GM18526 (cell line): ENCODE measurements around the gene SSTR4.

Experiments
- POLR2A ChIP-seq: IDR thresholded peaks from 3 replicates; pipeline ENCODE4 v1.6.1; 2011; ENCODE audit not compliant: insufficient read length; ENCODE audit errors: extremely low read depth

SSTR4 gene

DNA sequence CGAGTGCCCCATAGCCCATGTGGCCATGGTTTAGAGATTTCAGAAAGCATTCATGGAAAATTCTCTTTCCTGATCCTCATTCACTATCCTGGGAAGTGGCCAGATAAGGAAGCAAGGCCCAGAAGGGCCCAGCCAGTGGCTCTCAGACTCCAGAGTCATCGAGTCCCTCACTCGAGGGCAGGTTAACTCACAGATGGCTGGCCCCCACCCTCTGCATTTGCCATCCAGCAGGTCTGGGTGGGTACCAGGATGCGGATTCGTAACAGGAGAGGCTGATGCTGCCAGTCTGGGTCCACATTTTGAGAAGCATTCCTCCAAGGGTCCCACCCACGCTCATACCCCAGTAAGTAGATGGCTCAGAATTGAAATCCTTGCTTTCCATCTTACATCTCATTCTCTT is 3.8 kb upstream of the SSTR4 start:
- TF ChIP-seq POLR2A: no peak

DNA sequence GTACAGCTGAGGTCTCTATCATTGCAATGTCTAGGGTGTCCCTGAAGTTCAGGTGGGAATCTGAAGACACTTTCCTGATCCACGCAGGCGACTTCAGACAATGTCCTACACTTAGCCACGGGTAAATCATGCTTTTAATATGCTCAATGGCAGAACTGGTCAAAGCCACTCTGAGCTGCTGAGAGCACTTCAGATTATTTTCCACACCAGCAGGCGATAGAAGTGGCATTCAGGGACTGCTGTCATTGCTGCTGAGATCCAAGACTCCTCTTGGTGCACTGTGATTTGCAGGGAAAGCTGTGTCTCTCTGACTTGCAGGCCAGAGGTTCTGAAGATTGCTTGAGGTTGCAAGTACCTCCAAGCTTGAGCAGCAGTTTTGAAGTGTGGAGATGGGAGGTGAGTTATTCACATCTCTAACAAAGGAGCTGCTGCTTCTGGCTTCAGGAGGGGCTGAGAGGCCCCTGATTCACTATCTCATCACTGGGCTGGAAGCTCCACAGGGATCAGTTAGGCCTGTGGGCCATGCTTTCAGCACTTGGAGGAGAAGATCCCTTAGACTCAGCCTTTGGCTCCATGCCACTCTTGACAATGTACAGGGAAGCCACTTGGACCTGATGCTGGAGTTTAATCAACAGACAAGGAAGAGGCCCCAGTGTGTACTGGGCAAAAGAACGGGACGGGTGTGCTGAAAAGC is 2.9 kb upstream of the SSTR4 start:
- TF ChIP-seq POLR2A: no peak

DNA sequence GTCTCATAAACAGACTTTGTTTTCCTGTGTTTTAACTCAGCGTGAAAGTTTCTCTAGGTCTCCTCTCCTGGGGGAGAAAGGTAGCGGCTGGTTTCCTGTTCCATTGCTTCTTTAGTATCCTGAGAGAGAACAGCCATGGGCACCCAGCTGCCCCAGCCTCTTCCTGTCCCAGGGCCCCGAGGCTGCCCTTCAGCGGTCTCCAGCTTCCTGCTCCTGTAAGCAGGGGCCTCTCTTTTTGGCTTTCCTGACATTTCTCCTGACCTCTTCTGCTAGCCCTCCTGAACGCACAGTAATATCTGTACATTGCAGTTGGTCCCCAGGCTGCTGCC is 2.4 kb upstream of the SSTR4 start:
- TF ChIP-seq POLR2A: no peak

DNA sequence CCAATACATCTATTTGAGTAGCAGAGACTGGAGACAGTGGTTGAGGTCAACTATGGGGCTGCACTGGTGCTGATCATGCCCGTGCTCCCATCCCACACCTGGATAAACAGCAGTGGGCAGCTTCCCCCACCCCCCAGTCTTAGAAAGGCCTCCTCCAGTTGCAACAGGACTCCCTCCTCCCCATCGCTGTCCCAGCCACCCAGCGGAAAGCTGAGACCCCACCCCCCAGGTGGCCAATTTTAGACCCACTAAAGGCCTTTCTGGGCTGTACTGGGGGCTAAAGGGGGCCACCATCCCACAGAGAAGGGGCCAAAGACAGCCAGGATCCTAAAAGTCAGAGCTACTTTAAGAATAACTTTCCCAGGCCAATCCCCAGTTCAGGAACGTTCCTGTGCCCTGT is 1.2 kb upstream of the SSTR4 start:
- TF ChIP-seq POLR2A: no peak

DNA sequence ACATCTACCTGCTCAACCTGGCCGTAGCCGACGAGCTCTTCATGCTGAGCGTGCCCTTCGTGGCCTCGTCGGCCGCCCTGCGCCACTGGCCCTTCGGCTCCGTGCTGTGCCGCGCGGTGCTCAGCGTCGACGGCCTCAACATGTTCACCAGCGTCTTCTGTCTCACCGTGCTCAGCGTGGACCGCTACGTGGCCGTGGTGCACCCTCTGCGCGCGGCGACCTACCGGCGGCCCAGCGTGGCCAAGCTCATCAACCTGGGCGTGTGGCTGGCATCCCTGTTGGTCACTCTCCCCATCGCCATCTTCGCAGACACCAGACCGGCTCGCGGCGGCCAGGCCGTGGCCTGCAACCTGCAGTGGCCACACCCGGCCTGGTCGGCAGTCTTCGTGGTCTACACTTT is 619 bp downstream of the SSTR4 start:
- no peak for TF ChIP-seq POLR2A

DNA sequence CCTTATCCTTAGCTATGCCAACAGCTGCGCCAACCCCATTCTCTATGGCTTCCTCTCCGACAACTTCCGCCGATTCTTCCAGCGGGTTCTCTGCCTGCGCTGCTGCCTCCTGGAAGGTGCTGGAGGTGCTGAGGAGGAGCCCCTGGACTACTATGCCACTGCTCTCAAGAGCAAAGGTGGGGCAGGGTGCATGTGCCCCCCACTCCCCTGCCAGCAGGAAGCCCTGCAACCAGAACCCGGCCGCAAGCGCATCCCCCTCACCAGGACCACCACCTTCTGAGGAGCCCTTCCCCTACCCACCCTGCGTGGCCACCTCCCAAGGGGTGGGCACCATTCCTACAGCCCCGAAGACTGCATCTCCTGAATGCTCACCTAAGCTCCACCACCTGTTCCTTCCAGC is 1.3 kb downstream of the SSTR4 start:
- no peak for TF ChIP-seq POLR2A

DNA sequence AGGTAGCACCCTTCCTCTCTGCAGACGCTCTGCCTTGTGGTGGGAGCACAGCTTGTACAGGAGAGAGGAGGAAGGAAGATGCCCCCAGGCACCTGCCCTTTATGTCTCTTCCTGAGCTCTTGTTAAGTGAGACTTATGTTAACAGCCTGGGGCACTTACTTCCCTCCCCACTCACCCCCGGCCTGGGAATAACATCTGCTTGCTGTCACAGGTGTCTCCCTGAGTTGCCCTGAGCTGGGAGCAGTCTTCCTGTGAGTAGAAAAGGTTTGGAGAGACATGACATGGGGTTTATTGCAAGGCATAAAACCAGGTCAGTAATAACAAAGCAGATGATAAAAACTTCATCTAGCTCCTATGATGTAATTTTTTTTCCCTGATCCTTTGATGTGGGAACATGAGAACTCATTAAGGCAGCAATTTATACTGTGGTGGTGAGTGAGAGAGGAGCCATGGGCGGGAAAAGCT is 1.9 kb downstream of the SSTR4 start:
- no peak for TF ChIP-seq POLR2A

DNA sequence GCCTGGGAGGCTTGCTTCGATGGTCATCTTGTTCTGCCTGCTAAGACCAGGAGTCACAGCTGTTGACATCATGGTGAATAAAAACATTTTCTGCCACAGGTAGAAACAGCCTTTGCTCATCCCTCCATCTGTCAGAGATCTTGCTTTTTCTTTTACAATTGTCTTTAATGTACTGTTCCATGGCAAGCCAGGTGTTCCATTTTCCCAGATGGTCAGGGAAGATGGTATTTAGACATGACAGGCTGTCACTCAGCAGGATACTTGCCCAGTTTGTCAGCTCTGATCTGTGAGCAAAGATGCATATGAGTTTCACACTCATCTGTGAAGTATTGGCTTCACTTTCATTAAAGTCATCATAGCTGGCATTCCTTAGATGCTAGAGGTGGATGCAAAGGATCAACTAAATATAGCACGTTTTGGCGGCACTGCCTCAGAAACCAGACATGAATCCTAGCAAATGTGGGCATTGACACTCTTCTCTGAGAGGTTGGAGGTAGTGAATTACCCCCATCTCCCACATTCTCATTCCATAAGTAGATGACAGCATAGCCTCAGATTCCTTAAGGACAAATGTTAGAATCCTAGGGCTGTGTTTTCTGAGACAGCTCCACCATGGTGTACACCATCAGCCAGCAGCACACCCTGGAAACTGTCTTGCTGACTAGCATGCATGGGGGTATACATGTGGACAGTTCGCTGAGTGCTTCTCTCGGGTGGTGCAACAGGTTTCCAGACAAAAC is 4.2 kb downstream of the SSTR4 start:
- TF ChIP-seq POLR2A: no peak

DNA sequence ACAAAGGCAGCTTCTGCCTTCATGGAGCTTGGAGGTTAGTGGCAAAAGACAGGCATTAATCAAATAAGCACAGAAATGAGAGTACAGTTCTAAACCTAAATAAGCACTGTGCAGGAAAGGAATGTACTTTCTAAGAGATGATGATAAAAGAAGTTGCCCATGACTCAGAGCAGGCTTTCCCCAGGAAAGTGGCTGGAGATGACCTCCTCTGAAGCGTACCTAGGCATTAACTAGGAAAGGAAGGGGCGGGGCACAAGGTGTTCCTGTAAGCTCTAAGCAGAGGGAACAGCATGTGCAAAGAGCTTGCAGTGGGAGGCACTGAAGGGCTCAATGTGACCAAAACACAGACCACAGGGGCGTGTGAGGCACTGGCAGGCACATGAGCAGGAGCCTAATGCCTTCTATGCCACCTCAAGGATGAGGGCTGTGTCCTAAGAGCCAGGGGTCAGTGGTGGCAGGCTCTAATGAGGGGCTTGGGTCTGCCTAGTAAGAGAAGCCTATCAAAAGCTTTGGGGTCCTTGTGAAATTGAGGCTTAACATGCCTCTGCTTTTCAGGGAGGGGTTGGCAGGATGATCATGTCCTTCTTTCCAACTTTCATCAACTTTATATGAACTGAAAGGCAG is 4.9 kb downstream of the SSTR4 start:
- TF ChIP-seq POLR2A: no peak

DNA sequence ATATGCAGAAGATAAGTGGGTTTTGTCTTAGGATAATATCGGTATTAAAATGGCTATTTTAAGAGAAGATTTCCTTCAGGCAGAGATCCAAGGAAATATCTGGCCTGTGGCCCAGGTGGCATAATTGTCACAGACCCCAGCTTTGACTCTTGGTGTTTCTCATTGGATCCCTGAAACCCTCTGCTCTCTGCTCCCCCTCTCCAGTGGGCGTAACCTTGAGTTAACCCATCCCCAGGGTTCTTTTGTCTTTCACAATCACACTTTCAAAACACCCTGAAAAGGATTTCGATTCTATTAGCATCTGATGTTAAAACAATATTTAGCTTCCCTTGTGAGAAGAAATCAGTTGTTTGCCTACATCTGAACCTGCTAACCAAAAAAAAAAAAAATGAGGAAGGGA is 7.2 kb downstream of the SSTR4 start:
- TF ChIP-seq POLR2A: no peak

DNA sequence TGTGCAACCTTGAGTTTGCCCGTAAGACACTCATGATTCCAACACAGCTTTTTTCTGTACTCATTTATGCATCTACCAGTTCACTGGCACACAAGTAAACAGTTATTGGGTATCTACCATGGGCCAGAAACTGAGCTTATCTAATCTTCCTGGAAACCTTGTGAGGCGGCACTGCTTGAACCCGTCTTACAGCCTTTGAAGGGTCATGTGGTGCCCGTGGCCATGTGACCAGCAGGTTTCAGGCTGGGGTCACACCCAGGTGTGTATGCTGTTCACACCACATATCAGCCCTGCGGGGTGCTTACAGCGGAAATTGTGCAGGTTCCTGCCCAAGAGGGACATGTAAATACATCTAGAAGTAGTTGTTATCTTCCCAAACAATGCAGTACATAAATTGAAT is 8.3 kb downstream of the SSTR4 start:
- no peak for TF ChIP-seq POLR2A

DNA sequence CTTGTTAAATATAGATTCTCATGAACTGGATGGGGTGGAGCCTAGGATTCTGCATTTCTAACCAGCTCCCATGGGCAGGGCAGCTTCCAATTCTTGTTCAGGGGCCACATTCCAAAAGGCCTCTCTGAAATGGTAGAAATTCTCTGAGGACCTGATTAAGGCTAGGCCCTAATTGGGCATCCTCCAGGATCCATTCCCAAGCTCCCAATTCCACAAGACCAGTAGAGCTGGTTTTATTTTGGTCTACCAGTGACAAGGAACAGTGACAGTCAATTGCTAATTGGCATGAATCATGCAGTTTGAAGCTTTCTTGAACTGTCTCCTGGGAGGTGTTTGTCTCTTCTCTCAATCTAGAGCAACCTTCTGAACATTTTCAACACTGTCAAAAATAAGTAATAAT is 11.3 kb downstream of the SSTR4 start:
- TF ChIP-seq POLR2A: no peak

DNA sequence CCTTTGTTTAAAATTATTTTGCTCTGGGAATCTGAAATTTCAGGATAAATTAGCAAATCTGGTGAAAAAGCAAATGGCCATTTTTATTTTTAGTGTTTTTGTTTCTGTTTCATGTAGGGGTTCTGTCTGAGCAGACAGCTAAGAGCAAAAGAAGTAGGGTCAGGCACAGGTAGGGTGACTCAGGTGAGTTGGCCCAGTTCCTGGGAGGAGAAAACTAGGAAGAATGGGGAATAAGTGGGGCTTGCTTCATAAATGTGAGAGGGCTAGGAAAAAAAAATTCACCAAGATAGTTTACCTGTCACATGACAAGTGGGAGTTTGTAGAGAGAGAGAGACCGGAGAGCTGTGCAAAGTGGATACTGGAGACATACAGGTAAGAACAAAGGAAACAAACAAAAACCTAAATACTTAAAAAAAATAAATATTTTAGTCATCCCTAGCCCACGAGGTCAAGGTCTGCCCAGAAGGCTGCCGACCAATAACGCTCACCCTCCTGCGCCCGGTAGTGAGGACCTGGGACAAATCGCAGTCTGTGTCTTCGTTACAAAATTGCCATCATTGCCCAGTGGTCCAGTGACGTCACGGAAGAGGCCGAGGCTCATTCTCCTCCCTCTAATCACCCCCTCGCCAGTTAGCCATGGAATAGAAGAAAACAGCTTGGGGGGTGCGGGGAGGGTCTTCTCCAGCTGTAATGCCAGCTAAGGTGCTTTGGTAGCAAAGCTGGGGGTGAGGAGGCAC is 12.1 kb downstream of the SSTR4 start:
- no peak for TF ChIP-seq POLR2A

DNA sequence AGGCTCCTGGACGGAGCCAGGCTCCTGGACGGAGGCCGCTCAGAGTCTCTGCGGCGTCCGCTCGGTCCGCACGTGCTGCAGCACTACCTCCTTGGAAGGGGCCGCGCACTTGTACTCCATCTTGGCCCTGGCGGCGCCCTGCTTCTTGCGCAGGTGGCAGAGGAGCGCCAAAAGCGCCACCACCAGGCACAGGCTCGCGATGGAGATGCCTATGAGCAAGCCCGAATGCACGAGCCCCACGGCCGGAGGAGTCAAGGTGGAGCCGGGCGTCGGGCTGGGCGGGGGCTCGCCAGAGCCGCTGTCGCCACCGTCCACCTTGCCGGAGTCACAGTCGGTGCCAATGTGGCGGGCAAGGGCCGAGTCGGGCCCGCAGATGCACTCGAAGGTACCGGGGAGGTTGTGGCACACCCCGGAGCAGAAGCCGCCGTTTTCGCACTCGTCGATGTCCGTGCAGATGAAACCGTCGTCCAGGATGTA is 12.7 kb downstream of the SSTR4 start:
- TF ChIP-seq POLR2A: no peak
